HG03039 (cell line): ENCODE measurements around the gene SLC30A5.

Experiments
- ATAC-seq: cut with Tn5 transposase; IDR thresholded peaks from one replicate; pipeline ENCODE4 v1.9.1; 2021; ENCODE audit warnings: mild to moderate bottlenecking, moderate library complexity; ENCODE audit not compliant: unreplicated experiment

The SLC30A5 gene

GRCh38 chr5:69166686-69167492 is 73.1 kb downstream of the SLC30A5 start, which contains the start of gene CCNB1:
CCNB1 (plus strand) TSS chr5:69167150; CDS start chr5:69167263, 113 bp downstream.
- peak; percentile 99 for ATAC-seq

- ATAC-seq: no peak
Measured at GRCh38 chr5:69167493-69167855, 73.7 kb downstream of the SLC30A5 start.

- ATAC-seq: no peak
Measured at GRCh38 chr5:69167929-69168328, 74.1 kb downstream of the SLC30A5 start.

- ATAC-seq: no peak
Measured at GRCh38 chr5:69170495-69170894, 76.7 kb downstream of the SLC30A5 start.

- ATAC-seq: no peak
Measured at GRCh38 chr5:69170969-69171368, 77.2 kb downstream of the SLC30A5 start.
